HG03045 (cell line): ENCODE measurements around the gene C22orf31.

Experiments used
- ATAC-seq: cut with Tn5 transposase; IDR thresholded peaks from one replicate; pipeline ENCODE4 v1.9.1; 2021; ENCODE audit warnings: mild to moderate bottlenecking, moderate library complexity; ENCODE audit not compliant: unreplicated experiment

C22orf31 gene

DNA sequence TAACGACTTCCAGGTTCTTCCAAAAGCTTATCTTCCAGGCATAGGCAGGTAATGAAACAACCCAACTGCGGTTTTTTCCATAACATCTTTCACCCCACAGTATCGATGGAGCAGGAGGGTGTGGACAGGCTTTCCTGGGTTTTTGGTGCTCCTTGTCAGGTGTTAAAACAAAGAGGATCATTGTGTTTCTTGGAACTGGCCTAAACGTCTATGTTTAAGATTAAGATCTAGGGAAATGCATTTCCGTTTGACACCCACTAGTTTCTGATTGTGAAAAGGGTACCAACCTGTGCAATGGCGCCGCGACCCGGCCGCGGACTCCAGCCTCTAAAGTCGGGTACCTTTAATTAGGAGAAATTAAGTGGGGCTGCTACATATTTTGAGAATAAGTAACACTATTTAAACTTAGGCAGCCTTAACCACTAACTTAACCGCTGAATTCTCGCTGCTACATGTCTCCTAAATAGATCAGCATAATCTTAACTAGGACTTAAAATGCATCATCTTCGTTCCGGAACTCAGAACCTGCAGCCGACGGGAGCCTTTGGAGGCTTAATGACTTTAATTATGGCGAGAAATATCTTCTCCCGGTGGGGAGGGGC is 31.5 kb downstream of the C22orf31 start:
- ATAC-seq: no peak

DNA sequence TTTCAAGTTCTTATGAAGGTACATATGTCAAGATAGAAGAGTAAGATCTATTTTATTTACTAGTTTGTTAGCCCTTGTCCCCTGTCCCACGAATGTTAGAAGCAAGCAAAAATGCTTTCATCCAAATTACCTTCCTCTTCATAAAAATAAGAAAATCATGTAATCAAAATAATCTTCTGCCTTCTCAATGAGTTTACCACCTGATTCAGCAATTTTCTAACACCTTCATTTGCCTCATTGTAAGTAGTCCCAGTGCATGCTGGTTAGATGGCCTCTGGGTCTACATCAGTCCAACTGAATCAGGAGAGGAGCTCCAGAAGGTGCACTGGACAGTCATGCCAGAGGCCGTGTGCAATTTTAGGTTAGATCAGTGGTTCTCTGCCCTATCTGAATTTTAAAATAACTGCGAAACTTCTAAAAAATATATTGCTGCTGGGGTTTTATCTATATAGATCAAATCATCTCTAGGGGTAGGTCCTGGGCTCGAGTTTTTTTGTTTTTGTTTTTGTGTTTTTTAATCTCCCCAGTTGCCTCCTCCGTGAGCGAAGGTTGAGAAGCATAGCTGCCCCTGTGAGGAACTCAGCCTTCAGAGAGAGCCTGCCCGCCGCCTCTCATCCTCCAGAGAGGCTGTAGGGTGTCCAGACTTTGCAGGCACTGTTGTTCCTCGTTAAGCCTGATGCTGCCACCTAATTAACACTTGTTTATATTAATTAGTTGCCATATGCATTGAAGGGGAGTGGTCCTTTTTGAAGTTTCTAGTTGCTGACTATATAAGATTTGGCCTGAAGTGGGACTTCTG is 32.2 kb downstream of the C22orf31 start:
- no peak for ATAC-seq

DNA sequence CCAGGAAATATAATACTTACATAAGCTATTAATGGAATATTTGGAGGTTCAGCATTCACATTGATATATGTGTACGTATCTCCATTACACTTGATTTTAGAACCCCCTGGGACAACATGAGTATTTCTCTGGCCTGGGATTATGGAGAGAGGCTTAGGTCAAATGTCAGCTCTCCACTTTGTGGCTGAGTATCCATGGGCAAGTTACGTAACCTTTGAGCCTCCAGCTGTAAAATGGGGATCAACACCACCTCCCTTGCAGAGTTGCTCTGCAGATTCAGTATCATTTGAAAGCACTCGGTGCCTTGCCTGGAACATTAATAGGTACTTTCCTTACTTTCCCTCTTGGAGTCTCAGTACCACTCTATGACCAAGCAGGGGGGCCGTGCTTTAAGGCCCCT is 33.2 kb downstream of the C22orf31 start:
- no peak for ATAC-seq

DNA sequence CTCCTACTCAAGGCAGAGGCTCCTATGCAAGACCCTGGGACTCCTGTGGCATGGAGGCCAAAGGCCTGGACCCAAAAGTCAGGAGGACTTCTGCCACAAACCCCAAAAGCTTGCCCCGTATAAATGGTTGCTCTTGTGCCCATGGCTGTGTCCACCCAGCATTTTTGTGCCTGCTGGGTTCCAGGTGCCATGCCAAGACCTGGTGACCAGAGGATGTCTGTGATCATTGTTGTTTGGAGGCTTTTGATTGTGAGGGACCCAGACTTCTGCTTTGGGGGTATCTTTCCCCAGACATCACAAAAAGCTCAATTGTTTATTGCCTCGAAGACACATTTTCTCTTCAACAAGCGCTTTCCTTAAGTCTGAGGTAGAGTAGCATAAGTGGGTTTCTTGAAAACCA is 35.1 kb downstream of the C22orf31 start:
- ATAC-seq: no peak

DNA sequence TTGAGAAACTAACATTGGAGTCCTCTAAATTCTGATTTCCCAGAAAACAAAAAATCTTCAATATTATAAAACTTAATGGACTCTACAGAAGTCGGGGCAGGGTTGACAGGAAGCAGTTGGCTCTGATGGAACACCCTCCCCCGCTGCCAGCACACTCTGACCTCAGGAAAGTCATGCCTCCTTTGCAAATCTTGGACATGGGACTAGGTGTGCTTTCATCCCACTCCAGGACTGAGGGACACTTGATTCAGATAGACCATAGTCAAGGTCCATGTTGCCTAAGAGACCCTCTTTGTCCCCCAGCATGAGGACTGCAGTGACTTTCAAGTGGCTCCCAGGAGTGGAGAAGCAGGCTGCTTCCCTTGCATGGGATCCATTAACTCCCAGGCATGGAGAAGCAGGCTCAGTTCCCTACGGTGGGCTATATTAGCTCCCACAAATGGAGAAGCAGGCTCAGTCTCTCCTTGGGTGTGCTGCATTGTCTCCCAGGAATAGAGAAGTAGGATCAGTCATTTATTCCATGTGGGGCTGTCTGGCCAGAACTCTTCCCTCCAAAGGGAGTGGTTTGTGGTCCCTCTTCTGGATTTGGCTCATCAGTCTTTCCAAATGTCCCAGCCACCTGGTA is 38.3 kb downstream of the C22orf31 start:
- ATAC-seq: no peak

DNA sequence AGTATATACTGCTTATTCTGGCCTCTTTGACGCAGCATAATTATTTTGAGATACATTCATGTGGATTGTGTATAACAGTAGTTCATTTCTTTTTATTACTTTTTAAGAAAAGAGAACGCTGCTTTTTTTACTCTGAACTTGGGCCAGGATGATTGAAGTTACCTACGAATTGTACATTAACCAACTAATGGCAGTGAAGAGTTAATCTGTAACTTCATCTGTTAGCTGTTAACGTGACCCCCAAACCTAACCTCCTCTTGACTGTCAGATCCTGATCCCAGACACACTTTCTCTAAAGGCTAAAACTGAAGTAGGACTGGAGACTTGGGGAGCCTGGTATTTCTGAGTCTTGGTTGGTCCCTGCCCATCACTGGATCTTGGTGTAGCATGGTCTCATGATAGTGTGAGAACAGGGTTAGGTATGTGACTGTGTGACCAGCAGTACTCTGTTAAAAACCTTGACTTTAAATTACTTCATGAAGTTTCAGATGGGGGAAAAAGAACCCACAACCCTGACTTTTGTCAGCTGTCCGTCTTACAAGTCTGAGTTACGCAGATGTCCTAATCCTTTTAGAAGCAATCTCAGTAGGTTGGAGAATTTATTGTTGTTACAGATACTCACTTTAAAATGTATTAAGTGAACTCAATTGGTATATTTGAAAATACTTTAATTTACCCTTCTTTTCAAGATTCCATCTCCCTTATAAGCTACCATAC is 39.4 kb downstream of the C22orf31 start:
- no peak for ATAC-seq

DNA sequence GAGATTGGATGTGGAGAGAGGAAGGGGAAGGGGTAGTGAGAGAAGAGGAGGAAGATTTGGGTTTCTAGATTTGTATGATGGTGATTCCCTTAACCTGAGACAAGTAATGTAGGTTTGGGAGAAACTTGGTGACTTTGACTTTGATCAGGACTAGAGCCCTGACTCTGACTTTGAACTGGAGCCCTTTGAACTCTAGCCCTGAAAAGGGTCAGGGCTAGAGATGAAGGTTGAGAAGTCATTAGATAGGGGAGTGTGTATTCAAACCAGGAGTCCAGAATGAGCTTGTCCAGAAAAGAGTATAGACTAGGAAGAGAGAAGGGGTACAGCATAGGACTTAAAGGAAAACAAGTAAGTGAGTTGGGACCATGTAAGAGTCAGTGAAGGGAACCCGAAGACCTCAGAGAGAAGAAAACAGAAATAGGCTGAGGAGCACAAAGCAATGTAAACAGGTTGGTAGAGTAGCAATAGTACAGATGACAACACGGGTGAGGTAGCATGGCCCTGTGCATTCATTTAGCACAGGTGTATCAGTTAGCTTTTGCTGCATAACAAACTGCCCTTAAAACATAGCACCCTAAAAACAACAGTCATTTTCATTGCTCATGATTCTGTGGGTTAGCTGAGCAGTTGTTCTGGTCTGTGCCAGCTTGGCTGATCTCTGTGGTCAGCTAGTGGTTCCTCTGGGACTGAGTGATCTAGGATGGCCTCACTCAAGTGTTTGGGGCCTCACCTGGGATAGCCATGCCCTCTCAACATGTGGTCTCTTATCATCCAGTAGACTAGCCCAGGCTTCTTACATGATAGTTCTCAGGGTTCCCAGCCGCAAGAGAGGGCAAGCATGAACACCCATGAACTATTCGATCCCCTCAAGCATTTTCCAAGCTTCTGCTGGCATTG is 43.1 kb downstream of the C22orf31 start:
- no peak for ATAC-seq

DNA sequence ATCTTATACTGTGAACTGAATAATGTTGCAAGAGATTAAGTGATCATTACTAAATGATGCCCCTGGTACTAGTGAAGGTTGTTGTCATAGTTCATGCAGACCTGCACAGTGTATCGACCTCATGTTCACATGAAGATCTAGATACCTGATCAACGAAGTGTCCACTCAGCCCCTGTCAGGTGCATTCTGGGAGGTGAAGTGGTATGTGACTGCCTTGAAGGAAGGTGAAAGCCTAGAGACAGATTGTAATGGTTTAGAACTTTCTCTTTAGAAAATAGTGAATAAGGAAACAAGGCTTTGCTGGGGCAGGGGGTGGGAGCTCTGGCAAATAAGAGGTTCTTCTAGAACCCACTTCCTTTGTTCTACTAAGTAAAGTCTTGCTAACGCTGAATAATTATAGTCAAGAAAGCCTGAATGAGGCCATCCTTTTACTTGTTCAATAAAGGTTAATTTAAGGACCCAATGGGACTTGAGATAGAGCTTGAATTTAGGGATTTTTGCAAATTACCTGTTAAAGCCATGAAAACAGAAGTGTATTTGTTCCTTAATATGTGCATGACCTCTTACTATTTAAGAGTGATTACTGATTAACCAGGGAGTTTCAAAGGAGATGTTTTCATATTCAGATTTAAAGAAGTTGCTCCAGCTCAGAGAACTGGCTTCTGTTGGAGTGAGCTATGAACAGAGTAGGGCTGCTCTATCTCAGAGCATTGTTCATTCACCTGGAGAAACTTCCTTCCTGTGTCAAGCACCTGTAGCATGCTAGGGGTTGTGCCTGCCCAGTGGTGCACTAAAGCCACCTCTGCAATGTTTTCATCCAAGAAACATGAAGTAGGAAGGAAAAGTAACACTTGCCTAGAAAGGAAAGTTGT is 45.3 kb downstream of the C22orf31 start:
- no peak for ATAC-seq

DNA sequence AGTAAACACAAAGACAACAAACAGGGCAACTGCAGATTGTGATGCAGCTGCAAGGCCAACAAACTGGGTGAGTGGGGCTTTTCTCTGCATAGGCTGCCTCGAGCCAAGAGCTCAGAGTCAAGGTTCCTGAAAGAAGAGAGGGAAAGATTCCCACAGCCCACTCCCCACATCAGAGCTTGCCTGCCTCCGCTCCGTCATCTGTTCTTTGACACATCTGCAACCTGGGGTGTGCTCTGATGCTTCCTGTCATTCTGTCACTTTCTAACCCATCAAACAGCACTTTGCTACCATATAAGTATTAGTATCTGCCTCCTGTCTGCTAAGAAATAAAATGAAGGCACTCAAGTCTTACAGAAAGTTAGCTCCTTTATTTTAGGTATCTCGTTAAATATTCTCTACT is 46.9 kb downstream of the C22orf31 start:
- ATAC-seq: no peak

DNA sequence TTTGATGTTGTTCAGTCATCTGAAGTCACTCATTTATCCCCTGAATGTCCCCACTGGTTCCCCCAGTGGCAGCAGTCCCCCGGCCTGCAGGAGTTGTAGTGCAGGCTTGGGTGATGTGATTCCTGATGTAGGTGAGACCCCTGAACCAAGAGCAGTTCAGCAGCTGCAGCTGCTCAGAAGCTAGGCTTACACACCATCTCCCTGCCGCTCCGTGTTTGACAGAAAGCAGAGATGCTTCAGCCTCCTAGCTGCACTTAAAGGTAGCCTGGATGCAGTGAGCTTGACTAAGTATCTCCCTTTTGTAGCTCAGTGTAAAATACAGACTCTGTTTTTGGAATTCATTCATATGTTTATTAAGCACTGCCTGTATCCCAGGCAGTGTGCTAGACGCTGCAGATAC is 47.3 kb downstream of the C22orf31 start:
- ATAC-seq: no peak

DNA sequence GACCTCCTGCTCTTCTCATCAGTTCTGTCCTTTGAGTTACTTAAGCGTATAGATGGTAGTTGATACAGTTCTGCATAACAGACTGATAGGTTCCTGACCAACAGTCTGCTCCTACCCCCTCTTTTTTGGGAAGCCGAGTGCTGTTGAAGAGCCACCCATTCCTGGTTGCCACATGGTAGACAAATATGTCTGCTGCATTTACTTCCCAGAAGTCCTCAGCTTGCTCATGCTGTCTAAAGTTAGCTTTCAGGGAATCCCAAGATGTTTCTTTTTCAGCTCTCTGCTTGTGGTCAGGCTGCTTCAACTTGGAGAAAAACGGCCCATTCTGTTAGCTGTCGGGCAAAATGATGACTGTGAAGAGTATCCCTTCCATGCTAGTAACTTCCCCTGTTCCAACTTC is 48.7 kb downstream of the C22orf31 start:
- no peak for ATAC-seq

DNA sequence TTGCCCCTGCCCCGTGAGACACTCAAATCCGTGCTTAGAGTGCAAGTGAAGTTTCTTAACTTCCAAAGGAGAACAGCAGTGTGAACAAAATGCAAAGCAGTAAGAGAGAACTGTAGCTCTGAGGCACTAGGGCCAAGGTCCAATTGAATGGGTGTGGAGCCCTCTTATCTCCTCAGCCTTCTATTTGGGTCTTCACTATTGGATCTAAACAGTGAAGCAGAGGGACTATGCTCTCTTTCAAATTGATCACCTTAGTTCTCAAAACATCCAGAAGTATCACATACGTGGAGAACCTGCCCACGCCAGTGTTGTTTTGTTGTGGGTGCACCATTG is 49.6 kb downstream of the C22orf31 start:
- no peak for ATAC-seq

DNA sequence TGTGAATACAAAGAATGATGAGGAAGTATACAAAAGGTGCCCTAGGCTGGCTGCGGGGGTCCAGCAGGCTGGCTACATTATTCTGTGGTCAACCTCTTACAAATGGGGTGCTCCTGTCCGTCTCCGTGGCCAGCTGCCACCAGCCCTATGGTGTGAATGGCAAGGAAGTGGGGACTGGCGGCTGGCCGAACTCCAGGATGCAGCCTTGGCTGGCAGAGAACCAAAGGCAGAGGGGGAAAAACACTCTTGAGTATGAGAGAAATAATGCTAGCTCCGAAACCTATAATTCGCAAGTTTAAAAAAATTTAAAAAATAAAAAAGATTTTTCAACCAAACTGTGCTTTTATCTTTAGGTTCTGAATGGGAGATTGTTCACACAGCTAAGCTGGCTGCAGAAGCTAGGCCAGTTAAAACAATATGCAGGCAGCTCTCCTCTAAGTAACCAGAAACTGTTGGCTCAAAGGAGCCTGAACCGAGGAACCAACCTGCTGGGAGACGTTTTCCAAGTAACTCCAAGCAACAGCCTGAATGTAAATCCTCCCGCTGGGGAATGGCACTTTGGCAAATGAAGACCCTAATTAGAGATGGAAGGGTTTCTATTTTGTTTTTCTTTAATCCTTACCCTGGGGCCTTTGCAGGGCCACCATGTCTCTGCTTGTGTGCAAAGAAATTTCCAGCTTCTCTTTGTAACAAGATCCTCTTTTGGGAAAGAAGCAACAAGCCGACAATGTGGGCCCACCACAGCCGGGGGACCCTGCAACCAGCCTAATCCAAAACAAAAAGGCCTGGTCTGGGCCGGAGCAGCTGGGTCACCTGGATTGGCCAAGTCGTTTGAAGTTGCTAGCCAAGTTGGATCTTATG is 50.2 kb downstream of the C22orf31 start:
- ATAC-seq: no peak

DNA sequence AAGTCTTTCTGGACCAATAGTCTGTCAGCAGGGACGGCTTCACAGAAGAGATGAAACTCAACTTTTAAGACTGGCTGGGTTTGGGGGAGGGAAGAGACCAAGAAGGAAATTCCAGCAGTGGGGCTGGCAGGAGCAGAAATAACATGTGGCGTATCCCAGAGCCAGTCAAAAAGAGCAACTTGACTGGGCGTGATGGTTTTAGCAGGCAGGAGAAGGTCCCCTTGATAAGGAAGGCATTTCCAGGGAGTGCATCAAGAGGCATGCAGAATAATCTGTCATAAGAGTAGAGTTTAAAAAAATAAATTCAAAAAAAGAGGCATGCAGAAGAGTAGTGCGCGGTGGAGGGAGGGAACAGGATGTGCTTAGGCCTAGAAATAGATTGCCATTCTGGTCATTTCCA is 52.5 kb downstream of the C22orf31 start:
- no peak for ATAC-seq
